CD14-positive monocyte (primary cell): Measurements from ENCODE around the gene ARID1B. TPM values are rescaled to one million over a fixed set of nuclear protein-coding genes. Genes with fewer than 3 reads are reported as not detected.
A peak's percentile ranks its signal among the peaks of the same experiment; 100 is the strongest.

Experiments used
- DNase-seq, 3 donors: peaks; one replicate each; pipeline ENCODE4 v3.0.0-alpha.2; 2011 to 2022
- H2AFZ ChIP-seq: 2 replicates; pipeline ENCODE4 v1.6.0; 2012; ENCODE audit warnings: mild to moderate bottlenecking, low read depth, low read length, inconsistent platforms; ENCODE audit not compliant: insufficient read depth, poor library complexity, severe bottlenecking
- H3K27ac ChIP-seq, 2 donors: 1 replicate in 1 of 2; 2 replicates in 1 of 2; pipeline ENCODE4 v1.5.1; 2012 to 2013; ENCODE audit warnings: low read length in 2 of 2, control low read depth in 1 of 2, inconsistent platforms in 1 of 2, low read depth in 1 of 2, mild to moderate bottlenecking in 1 of 2
- H3K27me3 ChIP-seq, 2 donors: one replicate each; pipeline versions ENCODE4 v1.6.0 to v1.6.1; 2011 to 2013; ENCODE audit warnings: low read length in 2 of 2; ENCODE audit not compliant: control insufficient read depth in 2 of 2, insufficient read depth in 2 of 2
- H3K36me3 ChIP-seq, 2 donors: replicated peaks in 1 of 2; 1 replicate in 1 of 2; 2 replicates in 1 of 2; pipeline versions ENCODE4 v1.5.1 to v1.6.1; 2012 to 2013; ENCODE audit warnings: low read length in 2 of 2, control low read depth in 1 of 2, inconsistent platforms in 1 of 2, mild to moderate bottlenecking in 1 of 2; ENCODE audit not compliant: insufficient read depth in 2 of 2, control insufficient read depth in 1 of 2
- H3K4me1 ChIP-seq, 2 donors: 1 replicate in 1 of 2; 2 replicates in 1 of 2; pipeline versions ENCODE4 v1.5.1 to v1.6.1; 2012 to 2013; ENCODE audit warnings: low read length in 2 of 2, control low read depth in 1 of 2, inconsistent platforms in 1 of 2, mild to moderate bottlenecking in 1 of 2, moderate library complexity in 1 of 2; ENCODE audit not compliant: insufficient read depth in 2 of 2, control insufficient read depth in 1 of 2
- H3K4me2 ChIP-seq: replicated peaks from 2 replicates; pipeline ENCODE3; 2012; ENCODE audit warnings: low read length, moderate library complexity, mild to moderate bottlenecking; ENCODE audit not compliant: poor library complexity, severe bottlenecking; ENCODE audit errors: extremely low read depth
- H3K4me3 ChIP-seq, 3 experiments: fragments of 200-600 bp in 1 of 3; sonication (generic) in 1 of 3; replicated peaks in 1 of 3; 1 replicate in 2 of 3; 2 replicates in 1 of 3; pipeline ENCODE4 v1.5.1; 2011 to 2013; ENCODE audit warnings: low read length in 3 of 3, mild to moderate bottlenecking in 3 of 3, control low read depth in 2 of 3, low read depth in 2 of 3, inconsistent platforms in 1 of 3, moderate library complexity in 1 of 3
- H3K79me2 ChIP-seq: 2 replicates; pipeline ENCODE4 v1.6.0; 2012; ENCODE audit warnings: mild to moderate bottlenecking, control low read depth, inconsistent platforms, low read length, moderate library complexity; ENCODE audit not compliant: insufficient read depth
- H3K9ac ChIP-seq: 2 replicates; pipeline ENCODE4 v1.6.0; 2017; ENCODE audit warnings: low read length, mild to moderate bottlenecking; ENCODE audit not compliant: insufficient read depth, poor library complexity, severe bottlenecking
- H3K9me3 ChIP-seq, 2 donors: replicated peaks in 1 of 2; 1 replicate in 1 of 2; 2 replicates in 1 of 2; pipeline versions ENCODE4 v1.5.1 to v1.6.1; 2012 to 2013; ENCODE audit warnings: low read length in 2 of 2, control low read depth in 1 of 2; ENCODE audit not compliant: control insufficient read depth in 1 of 2, insufficient read depth in 1 of 2
- H4K20me1 ChIP-seq: 2 replicates; pipeline ENCODE4 v1.6.0; 2012; ENCODE audit warnings: mild to moderate bottlenecking, low read length, control low read depth, moderate library complexity; ENCODE audit not compliant: insufficient read depth
- H3K27ac Mint-ChIP-seq, 7 donors: one replicate each; pipeline ENCODE4 v1.8.0; 2020; ENCODE audit warnings: mild to moderate bottlenecking in 7 of 7, mixed read lengths in 7 of 7, moderate library complexity in 6 of 7, inconsistent platforms in 2 of 7
- H3K27me3 Mint-ChIP-seq, 3 donors: one replicate each; pipeline ENCODE4 v1.8.0; 2021 to 2022; ENCODE audit warnings: low read depth in 3 of 3, mild to moderate bottlenecking in 3 of 3, mixed read lengths in 3 of 3, moderate library complexity in 3 of 3, inconsistent platforms in 1 of 3
- H3K36me3 Mint-ChIP-seq, 2 donors: one replicate each; pipeline ENCODE4 v1.8.0; 2020; ENCODE audit warnings: mixed read lengths in 2 of 2, inconsistent platforms in 1 of 2, mild to moderate bottlenecking in 1 of 2
- H3K4me1 Mint-ChIP-seq: one replicate; pipeline ENCODE4 v1.8.0; 2020; ENCODE audit warnings: mild to moderate bottlenecking, mixed read lengths
- H3K4me3 Mint-ChIP-seq, 2 donors: one replicate each; pipeline ENCODE4 v1.8.0; 2020; ENCODE audit warnings: mild to moderate bottlenecking in 2 of 2, mixed read lengths in 2 of 2, moderate library complexity in 1 of 2
- H3K9me3 Mint-ChIP-seq, 7 donors: one replicate each; pipeline ENCODE4 v1.8.0; 2020 to 2022; ENCODE audit warnings: mixed read lengths in 7 of 7, mild to moderate bottlenecking in 6 of 7, moderate library complexity in 6 of 7, inconsistent platforms in 2 of 7
- WGBS: methylation state at CpG from one replicate; pipeline ENCODE4 v1.1.5; 2013; ENCODE audit warnings: missing lambda C conversion rate; ENCODE audit not compliant: insufficient coverage; 5-methylcytosine and 5-hydroxymethylcytosine counted together
- intact Hi-C, 2 donors: fragments of 100-400 bp; cut with micrococcal nuclease; formaldehyde crosslinking; loops; one replicate each; pipeline versions ENCODE4 v1.15.0 to v1.15.1; 2023
- polyA plus RNA-seq, 3 donors: library from polyadenylated mRNA; depleted of rRNA in 1 of 3; unstranded in 2 of 3; stranded (reverse) in 1 of 3; fragments of 300-500 nt in 2 of 3; fragments of >200 nt in 1 of 3; fragmentation: Illumina TruSeq in 2 of 3; gene quantifications; 1 replicate in 2 of 3; 2 replicates in 1 of 3; pipeline ENCODE4 v1.2.3, GENCODE V29; 2012 to 2021
- TF ChIP-seq, protein P1 (sequence below): fragments of 200-600 bp; IDR thresholded peaks from one replicate; pipeline ENCODE4 v1.8.0; 2022; ENCODE audit warnings: antibody characterized with exemption, mild to moderate bottlenecking

ARID1B gene
- polyA plus RNA-seq, 3 donors, result 3.2 to 22.1 (median 3.8) TPM

- Mint-ChIP-seq H3K36me3 (peaks cover 9 to 13% of the 10 kb centered on the region in 2 donors), H3K27me3 (no peaks in the 10 kb centered on the region), H3K4me3 (no peak overlapping the region), H3K27ac (peak overlapping the region in 2 of 7 donors; percentile 5 to 30), H3K4me1 (peaks cover under 1% of the 10 kb centered on the region), H3K9me3 (peaks cover 0 to 3% (median 0%) of the 10 kb centered on the region in 7 donors)
- H4K20me1 ChIP-seq, result peaks cover 88% of the 10 kb centered on the region
- DNase-seq, result no peak
- H2AFZ ChIP-seq, result no peak overlapping the region
- no peaks in the 10 kb centered on the region for H3K27me3 ChIP-seq
- H3K9ac ChIP-seq, result no peak overlapping the region
- no peak overlapping the region for H3K4me2 ChIP-seq
- no peak overlapping the region for H3K27ac ChIP-seq
- H3K4me1 ChIP-seq, result peaks cover under 1% of the 10 kb centered on the region in 2 donors
- no peaks in the 10 kb centered on the region for H3K36me3 ChIP-seq
- no peaks in the 10 kb centered on the region for H3K9me3 ChIP-seq
- peaks cover 60% of the 10 kb centered on the region for H3K79me2 ChIP-seq
- no peak overlapping the region for H3K4me3 ChIP-seq
- WGBS, result 100% methylated on average over 1 of the region's 3 CpGs
- intact Hi-C loops, result no loop called here
- TF ChIP-seq, protein P1, sequence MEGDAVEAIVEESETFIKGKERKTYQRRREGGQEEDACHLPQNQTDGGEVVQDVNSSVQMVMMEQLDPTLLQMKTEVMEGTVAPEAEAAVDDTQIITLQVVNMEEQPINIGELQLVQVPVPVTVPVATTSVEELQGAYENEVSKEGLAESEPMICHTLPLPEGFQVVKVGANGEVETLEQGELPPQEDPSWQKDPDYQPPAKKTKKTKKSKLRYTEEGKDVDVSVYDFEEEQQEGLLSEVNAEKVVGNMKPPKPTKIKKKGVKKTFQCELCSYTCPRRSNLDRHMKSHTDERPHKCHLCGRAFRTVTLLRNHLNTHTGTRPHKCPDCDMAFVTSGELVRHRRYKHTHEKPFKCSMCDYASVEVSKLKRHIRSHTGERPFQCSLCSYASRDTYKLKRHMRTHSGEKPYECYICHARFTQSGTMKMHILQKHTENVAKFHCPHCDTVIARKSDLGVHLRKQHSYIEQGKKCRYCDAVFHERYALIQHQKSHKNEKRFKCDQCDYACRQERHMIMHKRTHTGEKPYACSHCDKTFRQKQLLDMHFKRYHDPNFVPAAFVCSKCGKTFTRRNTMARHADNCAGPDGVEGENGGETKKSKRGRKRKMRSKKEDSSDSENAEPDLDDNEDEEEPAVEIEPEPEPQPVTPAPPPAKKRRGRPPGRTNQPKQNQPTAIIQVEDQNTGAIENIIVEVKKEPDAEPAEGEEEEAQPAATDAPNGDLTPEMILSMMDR, result no peak
Measured at GRCh38 chr6:156999762-157000161, 222.6 kb downstream of the ARID1B start.

DNA sequence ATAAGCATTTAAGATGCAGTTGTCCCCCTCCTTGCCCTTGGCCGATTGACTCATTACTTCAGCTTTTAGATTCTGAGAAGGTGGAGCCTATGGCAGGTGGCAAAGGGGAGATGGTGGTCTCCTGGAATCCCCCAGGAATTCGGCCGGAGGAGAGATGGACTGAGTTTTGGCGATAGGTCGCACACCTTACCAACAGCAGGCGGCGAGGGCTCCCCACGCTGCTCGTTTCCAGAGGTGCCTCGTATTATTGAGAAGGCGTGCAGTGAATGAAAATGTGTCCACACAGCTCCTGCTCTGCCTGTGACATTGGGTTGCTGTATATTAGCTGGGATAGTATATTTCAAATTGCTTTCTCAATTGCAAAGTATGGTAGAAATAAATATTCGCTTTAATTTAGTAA, 224.5 kb downstream of the ARID1B start:
- Histone ChIP-seq H4K20me1 (peaks cover 85% of the 10 kb centered on the region), H3K79me2 (peaks cover 56% of the 10 kb centered on the region), H3K27me3 (no peaks in the 10 kb centered on the region), H3K9me3 (no peaks in the 10 kb centered on the region), H3K4me3 (no peak overlapping the region), H3K4me1 (no peaks in the 10 kb centered on the region), H3K36me3 (no peaks in the 10 kb centered on the region), H3K4me2 (no peak overlapping the region), H2AFZ (no peak overlapping the region), H3K27ac (no peak overlapping the region), H3K9ac (no peak overlapping the region)
- Mint-ChIP-seq H3K4me3 (no peak overlapping the region), H3K27me3 (no peaks in the 10 kb centered on the region), H3K36me3 (peaks cover 9 to 13% of the 10 kb centered on the region in 2 donors), H3K27ac (peak overlapping the region in 1 of 7 donors; percentile 23), H3K4me1 (no peaks in the 10 kb centered on the region), H3K9me3 (peaks cover 0 to 3% (median 0%) of the 10 kb centered on the region in 7 donors)
- 96% methylated on average over 11 of the region's 12 CpGs for WGBS
- TF ChIP-seq, protein P1, result no peak
- intact Hi-C loops, result no loop called here
- no peak for DNase-seq
